ENCODE measurements around the gene RAB11FIP4. TPM values are rescaled to one million over a fixed set of nuclear protein-coding genes. Genes with fewer than 3 reads are reported as not detected.

RAB11FIP4 gene
- total and polyA plus RNA-seq, 2 donors (not counting 1 experiment from before 2014, with no cell fraction given): 17.0 to 70.5 TPM

DNA sequence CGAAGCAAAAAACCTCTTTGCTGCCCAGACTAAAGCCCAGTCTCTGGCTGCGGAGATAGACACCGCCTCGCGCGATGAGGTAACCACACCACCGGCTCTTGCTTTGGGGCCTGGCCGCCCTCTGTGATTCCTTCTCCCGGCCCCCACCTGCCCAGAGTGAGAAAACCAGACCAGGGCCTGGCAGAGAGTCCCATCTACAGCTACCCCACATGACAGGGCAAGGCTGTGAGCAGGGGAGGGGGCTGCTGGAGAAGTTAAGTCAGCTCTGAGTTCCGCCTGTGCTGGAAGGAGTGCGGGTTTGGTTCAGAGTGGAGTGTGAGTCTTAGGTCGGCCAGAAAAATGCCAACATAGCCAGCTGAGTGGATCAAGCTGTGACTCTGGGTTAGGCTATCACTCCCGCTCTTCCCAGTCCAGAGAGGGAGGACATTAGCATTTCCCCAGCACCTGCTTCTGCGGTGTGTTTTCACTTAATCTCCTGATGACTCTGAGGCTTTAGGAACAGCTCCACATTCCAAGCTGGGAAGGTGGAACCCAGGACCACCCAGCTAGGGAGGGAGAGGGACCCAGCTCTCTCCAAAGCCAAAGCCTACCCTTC, 139.0 kb downstream of the RAB11FIP4 start:
- ATAC-seq (ENCODE audit: low read depth) (no peak), DNase-seq (no peak)
- no peak overlapping the region for H3K27ac Mint-ChIP-seq
- H3K36me3 ChIP-seq (replicated peaks in 1 of 2; ENCODE audit: control extremely low read depth in 1 of 2, control insufficient read depth in 1 of 2, extremely low read depth in 1 of 2, insufficient read depth in 2 of 2, low read length in 1 of 2): peaks cover 3 to 74% of the 10 kb centered on the region in 2 experiments
- TF ChIP-seq EZH2 (IDR thresholded peaks at IDR 0.05; ENCODE audit: borderline replicate concordance, insufficient read depth, low read depth, low read length, poor library complexity, severe bottlenecking): no peak
- TF ChIP-seq, protein P1, sequence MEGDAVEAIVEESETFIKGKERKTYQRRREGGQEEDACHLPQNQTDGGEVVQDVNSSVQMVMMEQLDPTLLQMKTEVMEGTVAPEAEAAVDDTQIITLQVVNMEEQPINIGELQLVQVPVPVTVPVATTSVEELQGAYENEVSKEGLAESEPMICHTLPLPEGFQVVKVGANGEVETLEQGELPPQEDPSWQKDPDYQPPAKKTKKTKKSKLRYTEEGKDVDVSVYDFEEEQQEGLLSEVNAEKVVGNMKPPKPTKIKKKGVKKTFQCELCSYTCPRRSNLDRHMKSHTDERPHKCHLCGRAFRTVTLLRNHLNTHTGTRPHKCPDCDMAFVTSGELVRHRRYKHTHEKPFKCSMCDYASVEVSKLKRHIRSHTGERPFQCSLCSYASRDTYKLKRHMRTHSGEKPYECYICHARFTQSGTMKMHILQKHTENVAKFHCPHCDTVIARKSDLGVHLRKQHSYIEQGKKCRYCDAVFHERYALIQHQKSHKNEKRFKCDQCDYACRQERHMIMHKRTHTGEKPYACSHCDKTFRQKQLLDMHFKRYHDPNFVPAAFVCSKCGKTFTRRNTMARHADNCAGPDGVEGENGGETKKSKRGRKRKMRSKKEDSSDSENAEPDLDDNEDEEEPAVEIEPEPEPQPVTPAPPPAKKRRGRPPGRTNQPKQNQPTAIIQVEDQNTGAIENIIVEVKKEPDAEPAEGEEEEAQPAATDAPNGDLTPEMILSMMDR (IDR thresholded peaks at IDR 0.05): no peak
- H3K27me3 Mint-ChIP-seq: no peaks in the 10 kb centered on the region
- H3K4me1 ChIP-seq (ENCODE audit: control insufficient read depth in 2 of 2, insufficient read depth in 2 of 2, low read length in 2 of 2): peaks cover 11 to 29% of the 10 kb centered on the region in 2 donors
- H4K20me1 ChIP-seq (ENCODE audit: control insufficient read depth, insufficient read depth, low read length, poor library complexity, severe bottlenecking): peaks cover 15% of the 10 kb centered on the region
- H3K9ac ChIP-seq (ENCODE audit: low read length): no peak overlapping the region
- H3K4me1 Mint-ChIP-seq: peaks cover 21% of the 10 kb centered on the region
- peaks cover 3% of the 10 kb centered on the region for H3K79me2 ChIP-seq (ENCODE audit: control insufficient read depth, insufficient read depth, low read length)
- POLR2A ChIA-PET: no interaction called here
- H3K9me3 Mint-ChIP-seq (ENCODE audit: insufficient read depth): no peaks in the 10 kb centered on the region
- H3K4me3 Mint-ChIP-seq: no peak overlapping the region
- no peak overlapping the region for H3K4me3 ChIP-seq (ENCODE audit: control extremely low read depth in 1 of 5, extremely low read depth in 1 of 5, insufficient read depth in 1 of 5, low read depth in 2 of 5, low read length in 4 of 5)
- no peaks in the 10 kb centered on the region for H3K27me3 ChIP-seq (replicated peaks in 1 of 4; ENCODE audit: control extremely low read depth in 1 of 4, control insufficient read depth in 3 of 4, insufficient read depth in 4 of 4, low read length in 3 of 4)
- no peak overlapping the region for H3K27ac ChIP-seq (ENCODE audit: low read length in 2 of 2)
- no peak overlapping the region for H3K4me2 ChIP-seq (replicated peaks; ENCODE audit: low read depth, low read length, poor library complexity, severe bottlenecking)
- WGBS (ENCODE audit: insufficient coverage): 100% methylated on average over 13 of the region's 14 CpGs
- intact Hi-C loops (cut with micrococcal nuclease): no loop called here
- H2AFZ ChIP-seq (ENCODE audit: insufficient read depth, low read depth, low read length, poor library complexity, severe bottlenecking): no peak overlapping the region
- no peaks in the 10 kb centered on the region for H3K9me3 ChIP-seq (ENCODE audit: control extremely low read depth in 1 of 3, control insufficient read depth in 2 of 3, insufficient read depth in 1 of 3, low read length in 2 of 3)
- CTCF ChIA-PET: interaction anchor here (0.7 to 22.3 kb wide), 4 partner anchors 11 to 390 kb away, joined by 3 to 460 read pairs (median 132); no protein-coding TSS in a partner anchor

DNA sequence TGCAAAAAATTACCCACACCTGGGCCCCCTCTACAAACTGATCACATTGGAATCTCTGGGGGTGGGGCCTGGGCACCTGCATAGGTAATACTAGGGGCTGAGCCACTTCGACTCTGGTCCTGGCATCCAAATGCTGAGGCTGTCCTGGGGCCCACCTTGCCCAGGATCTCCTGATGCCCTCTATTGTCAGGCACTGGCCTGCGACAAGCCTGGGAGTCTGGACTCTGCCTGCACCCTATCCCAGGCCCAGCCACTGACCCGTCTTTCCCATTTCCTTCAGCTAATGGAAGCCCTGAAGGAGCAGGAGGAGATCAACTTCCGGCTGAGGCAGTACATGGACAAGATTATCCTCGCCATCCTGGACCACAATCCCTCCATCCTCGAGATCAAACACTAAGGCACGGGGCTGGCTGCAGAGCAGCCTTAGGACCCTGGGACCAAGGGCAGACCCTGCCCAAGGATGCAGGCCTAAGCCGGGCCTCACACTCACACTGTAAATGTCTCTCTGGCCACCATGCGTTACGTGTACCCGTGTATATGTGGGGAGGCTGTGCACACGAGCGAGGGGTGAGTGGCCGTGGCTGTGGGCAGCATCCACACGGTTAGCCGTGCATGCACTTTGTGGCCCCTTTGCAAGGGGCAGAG, 140.0 kb downstream of the RAB11FIP4 start:
- Mint-ChIP-seq H3K9me3 (ENCODE audit: insufficient read depth) (no peaks in the 10 kb centered on the region), H3K27me3 (no peaks in the 10 kb centered on the region), H3K4me1 (peaks cover 25% of the 10 kb centered on the region), H3K27ac (peak overlapping the region; percentile 20), H3K4me3 (no peak overlapping the region)
- H3K4me2 ChIP-seq (replicated peaks; ENCODE audit: low read depth, low read length, poor library complexity, severe bottlenecking): no peak overlapping the region
- no peak overlapping the region for H3K9ac ChIP-seq (ENCODE audit: low read length)
- no peaks in the 10 kb centered on the region for H3K79me2 ChIP-seq (ENCODE audit: control insufficient read depth, insufficient read depth, low read length)
- TF ChIP-seq, protein P1 (IDR thresholded peaks at IDR 0.05): no peak
- TF ChIP-seq EZH2 (IDR thresholded peaks at IDR 0.05; ENCODE audit: borderline replicate concordance, insufficient read depth, low read depth, low read length, poor library complexity, severe bottlenecking): no peak
- peaks cover 3 to 65% of the 10 kb centered on the region in 2 experiments for H3K36me3 ChIP-seq (replicated peaks in 1 of 2; ENCODE audit: control extremely low read depth in 1 of 2, control insufficient read depth in 1 of 2, extremely low read depth in 1 of 2, insufficient read depth in 2 of 2, low read length in 1 of 2)
- intact Hi-C loops (cut with micrococcal nuclease): no loop called here
- H3K9me3 ChIP-seq (ENCODE audit: control extremely low read depth in 1 of 3, control insufficient read depth in 2 of 3, insufficient read depth in 1 of 3, low read length in 2 of 3): no peaks in the 10 kb centered on the region
- H3K4me3 ChIP-seq (ENCODE audit: control extremely low read depth in 1 of 5, extremely low read depth in 1 of 5, insufficient read depth in 1 of 5, low read depth in 2 of 5, low read length in 4 of 5): no peak overlapping the region
- no peaks in the 10 kb centered on the region for H3K27me3 ChIP-seq (replicated peaks in 1 of 4; ENCODE audit: control extremely low read depth in 1 of 4, control insufficient read depth in 3 of 4, insufficient read depth in 4 of 4, low read length in 3 of 4)
- H2AFZ ChIP-seq (ENCODE audit: insufficient read depth, low read depth, low read length, poor library complexity, severe bottlenecking): no peak overlapping the region
- ATAC-seq (ENCODE audit: low read depth): no peak
- H3K27ac ChIP-seq (ENCODE audit: low read length in 2 of 2): no peak overlapping the region
- CTCF ChIA-PET: interaction anchor here (1.1 to 22.3 kb wide), 3 partner anchors 10 to 311 kb away, joined by 3 to 460 read pairs (median 262); no protein-coding TSS in a partner anchor
- POLR2A ChIA-PET: interaction anchor here (0.5 kb wide), 1 partner anchor 543 kb away, joined by 6 read pairs; no protein-coding TSS in a partner anchor
- peaks cover 19 to 31% of the 10 kb centered on the region in 2 donors for H3K4me1 ChIP-seq (ENCODE audit: control insufficient read depth in 2 of 2, insufficient read depth in 2 of 2, low read length in 2 of 2)
- DNase-seq: no peak
- WGBS (ENCODE audit: insufficient coverage): 98% methylated on average over 15 of the region's 16 CpGs
- peaks cover 6% of the 10 kb centered on the region for H4K20me1 ChIP-seq (ENCODE audit: control insufficient read depth, insufficient read depth, low read length, poor library complexity, severe bottlenecking)
